Stimulated activated CD8-positive, alpha-beta memory T cell treated with anti-CD3 and anti-CD28 coated beads, Interleukin-12 subunit alpha, Interleukin-12 subunit beta, amount 100 ng/mL, for 24 hours (primary cell): ENCODE results near the gene NOX4.
"Not testable (repeated sequence)": the region's sequence is repeated elsewhere in the genome, so short reads cannot be mapped to it uniquely, and the experiment has no call there.

ENCODE experiments used
- DNase-seq: peaks from one replicate; pipeline ENCODE4 v3.0.0-alpha.2; 2020; ENCODE audit errors: extremely low read depth

Gene NOX4

GRCh38 chr11:89303029-89303428 is 188.1 kb downstream of the NOX4 start:
- not testable (repeated sequence) for DNase-seq

- DNase-seq, result not testable (repeated sequence)
Observed at GRCh38 chr11:89295023-89295422, 196.2 kb downstream of the NOX4 start.

GRCh38 chr11:89293965-89294679 is 197.1 kb downstream of the NOX4 start:
- DNase-seq, result no peak

GRCh38 chr11:89288004-89288403 is 203.2 kb downstream of the NOX4 start:
- not testable (repeated sequence) for DNase-seq

- DNase-seq, result not testable (repeated sequence)
Observed at GRCh38 chr11:89286601-89287000, 204.6 kb downstream of the NOX4 start.

GRCh38 chr11:89281032-89281677 is 210.0 kb downstream of the NOX4 start:
- DNase-seq, result not testable (repeated sequence)

- DNase-seq, result no peak
Observed at GRCh38 chr11:89279176-89279575, 212.0 kb downstream of the NOX4 start.

GRCh38 chr11:89275966-89276365 is 215.2 kb downstream of the NOX4 start:
- DNase-seq, result no peak
